ENCODE measurements around the gene FGG. TPM values are rescaled to one million over a fixed set of nuclear protein-coding genes. Genes with fewer than 3 reads are reported as not detected.

The FGG gene
- total RNA-seq, 2 experiments from 2014 or later, result not detected

GRCh38 chr4:154586296-154587033 lies 26.0 kb downstream of the FGG start:
- TF ChIP-seq EZH2phosphoT487 (IDR thresholded peaks at IDR 0.05; ENCODE audit: borderline replicate concordance, low read depth, low read length) (no peak), CTCF (conservative IDR thresholded peaks at IDR 0.05; ENCODE audit: low read length) (no peak)
- H4K20me1 ChIP-seq (ENCODE audit: insufficient read depth, low read length), result no peaks in the 10 kb centered on the region
- no peaks in the 10 kb centered on the region for H3K4me1 ChIP-seq (ENCODE audit: insufficient read depth, low read length, poor library complexity, severe bottlenecking)
- POLR2A ChIA-PET, result interaction anchor here (1.7 kb wide), 1 partner anchor 8 kb away, joined by 3 read pairs; no protein-coding TSS in a partner anchor
- H3K9me3 ChIP-seq (ENCODE audit: low read length), result no peaks in the 10 kb centered on the region
- no peaks in the 10 kb centered on the region for H3K36me3 ChIP-seq (ENCODE audit: insufficient read depth, low read length)
- BruUV-seq (replicated peaks), result no TSS peak
- intact Hi-C loops (cut with micrococcal nuclease; ENCODE audit: unreplicated experiment), result no loop called here
- no peaks in the 10 kb centered on the region for H3K79me2 ChIP-seq (ENCODE audit: insufficient read depth, low read depth, low read length)
- no peak overlapping the region for H3K27ac ChIP-seq (ENCODE audit: low read depth, low read length, poor library complexity, severe bottlenecking)
- no peaks in the 10 kb centered on the region for H3K9me2 ChIP-seq (ENCODE audit: insufficient read depth, low read length)
- H3K4me2 ChIP-seq (ENCODE audit: low read length), result no peak overlapping the region
- DNase-seq (ENCODE audit: low spot score), result no peak
- CTCF ChIA-PET (ENCODE audit: unreplicated experiment), result interaction anchor here (0.8 kb wide), 1 partner anchor 33 kb away, joined by 4 read pairs; no protein-coding TSS in a partner anchor
- no peak overlapping the region for H2AFZ ChIP-seq (ENCODE audit: low read length)
- H3K4me3 ChIP-seq (ENCODE audit: low read depth, low read length, poor library complexity, severe bottlenecking), result no peak overlapping the region

- Histone ChIP-seq H3K4me2 (ENCODE audit: low read length) (no peak overlapping the region), H3K4me3 (ENCODE audit: low read depth, low read length, poor library complexity, severe bottlenecking) (no peak overlapping the region), H3K36me3 (ENCODE audit: insufficient read depth, low read length) (no peaks in the 10 kb centered on the region), H4K20me1 (ENCODE audit: insufficient read depth, low read length) (no peaks in the 10 kb centered on the region), H3K9me3 (ENCODE audit: low read length) (no peaks in the 10 kb centered on the region), H3K79me2 (ENCODE audit: insufficient read depth, low read depth, low read length) (no peaks in the 10 kb centered on the region), H3K4me1 (ENCODE audit: insufficient read depth, low read length, poor library complexity, severe bottlenecking) (no peaks in the 10 kb centered on the region), H2AFZ (ENCODE audit: low read length) (no peak overlapping the region), H3K9me2 (ENCODE audit: insufficient read depth, low read length) (no peaks in the 10 kb centered on the region), H3K27ac (ENCODE audit: low read depth, low read length, poor library complexity, severe bottlenecking) (no peak overlapping the region)
- ChIA-PET CTCF (ENCODE audit: unreplicated experiment) (interaction anchor here (1.0 kb wide), 1 partner anchor 82 kb away, joined by 3 read pairs; no protein-coding TSS in a partner anchor), POLR2A (interaction anchor here (1.7 kb wide), 1 partner anchor 9 kb away, joined by 3 read pairs; no protein-coding TSS in a partner anchor)
- no peak for DNase-seq (ENCODE audit: low spot score)
- intact Hi-C loops (cut with micrococcal nuclease; ENCODE audit: unreplicated experiment), result no loop called here
- no TSS peak for BruUV-seq (replicated peaks)
- no peak for TF ChIP-seq CTCF (conservative IDR thresholded peaks at IDR 0.05; ENCODE audit: low read length)
- TF ChIP-seq EZH2phosphoT487 (IDR thresholded peaks at IDR 0.05; ENCODE audit: borderline replicate concordance, low read depth, low read length), result no peak
Observed at GRCh38 chr4:154585369-154586018, 27.0 kb downstream of the FGG start.

GRCh38 chr4:154584259-154584658 lies 28.2 kb downstream of the FGG start:
- Histone ChIP-seq H3K79me2 (ENCODE audit: insufficient read depth, low read depth, low read length) (no peaks in the 10 kb centered on the region), H3K36me3 (ENCODE audit: insufficient read depth, low read length) (no peaks in the 10 kb centered on the region), H3K9me3 (ENCODE audit: low read length) (no peaks in the 10 kb centered on the region), H4K20me1 (ENCODE audit: insufficient read depth, low read length) (no peaks in the 10 kb centered on the region), H3K9me2 (ENCODE audit: insufficient read depth, low read length) (no peaks in the 10 kb centered on the region), H3K27ac (ENCODE audit: low read depth, low read length, poor library complexity, severe bottlenecking) (no peak overlapping the region), H3K4me2 (ENCODE audit: low read length) (no peak overlapping the region), H3K4me1 (ENCODE audit: insufficient read depth, low read length, poor library complexity, severe bottlenecking) (no peaks in the 10 kb centered on the region), H2AFZ (ENCODE audit: low read length) (no peak overlapping the region), H3K4me3 (ENCODE audit: low read depth, low read length, poor library complexity, severe bottlenecking) (no peak overlapping the region)
- ChIA-PET POLR2A (no interaction called here), CTCF (ENCODE audit: unreplicated experiment) (no interaction called here)
- no TSS peak for BruUV-seq (replicated peaks)
- intact Hi-C loops (cut with micrococcal nuclease; ENCODE audit: unreplicated experiment), result no loop called here
- DNase-seq (ENCODE audit: low spot score), result no peak
- no peak for TF ChIP-seq CTCF (conservative IDR thresholded peaks at IDR 0.05; ENCODE audit: low read length)
- TF ChIP-seq EZH2phosphoT487 (IDR thresholded peaks at IDR 0.05; ENCODE audit: borderline replicate concordance, low read depth, low read length), result no peak

All from OCI-LY7 (cell line).